ENCODE data around the gene PRKCG.

DNA sequence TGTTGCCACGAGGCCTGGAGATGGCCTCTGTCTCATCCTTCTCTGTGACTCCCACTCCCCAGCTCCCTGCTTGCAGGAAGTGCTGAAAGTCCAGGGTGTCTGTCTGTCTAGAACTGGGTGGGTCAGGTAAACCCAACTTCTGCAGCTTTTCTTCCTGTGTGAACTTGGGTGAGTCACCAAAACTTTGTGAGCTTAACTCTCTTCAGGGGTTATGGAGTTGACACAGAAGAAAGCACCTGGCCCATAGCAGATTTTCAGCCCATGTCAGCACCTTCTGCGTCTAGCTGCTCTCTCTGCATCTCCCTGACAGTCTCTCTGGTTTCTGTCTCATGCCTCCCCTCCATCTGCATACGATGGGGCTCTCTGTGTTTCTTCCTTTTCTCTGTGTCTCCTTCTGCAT is 22.9 kb downstream of the PRKCG start:
- TF ChIP-seq POLR2A (IDR thresholded peaks at IDR 0.05) (no peak), POLR2AphosphoS5 (IDR thresholded peaks at IDR 0.05) (no peak)
- TF ChIP-seq, protein P1, sequence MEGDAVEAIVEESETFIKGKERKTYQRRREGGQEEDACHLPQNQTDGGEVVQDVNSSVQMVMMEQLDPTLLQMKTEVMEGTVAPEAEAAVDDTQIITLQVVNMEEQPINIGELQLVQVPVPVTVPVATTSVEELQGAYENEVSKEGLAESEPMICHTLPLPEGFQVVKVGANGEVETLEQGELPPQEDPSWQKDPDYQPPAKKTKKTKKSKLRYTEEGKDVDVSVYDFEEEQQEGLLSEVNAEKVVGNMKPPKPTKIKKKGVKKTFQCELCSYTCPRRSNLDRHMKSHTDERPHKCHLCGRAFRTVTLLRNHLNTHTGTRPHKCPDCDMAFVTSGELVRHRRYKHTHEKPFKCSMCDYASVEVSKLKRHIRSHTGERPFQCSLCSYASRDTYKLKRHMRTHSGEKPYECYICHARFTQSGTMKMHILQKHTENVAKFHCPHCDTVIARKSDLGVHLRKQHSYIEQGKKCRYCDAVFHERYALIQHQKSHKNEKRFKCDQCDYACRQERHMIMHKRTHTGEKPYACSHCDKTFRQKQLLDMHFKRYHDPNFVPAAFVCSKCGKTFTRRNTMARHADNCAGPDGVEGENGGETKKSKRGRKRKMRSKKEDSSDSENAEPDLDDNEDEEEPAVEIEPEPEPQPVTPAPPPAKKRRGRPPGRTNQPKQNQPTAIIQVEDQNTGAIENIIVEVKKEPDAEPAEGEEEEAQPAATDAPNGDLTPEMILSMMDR (IDR thresholded peaks at IDR 0.05): no peak
